ENCODE measurements around the gene IL22RA1. TPM values are rescaled to one million over a fixed set of nuclear protein-coding genes. Genes with fewer than 3 reads are reported as not detected.
A peak's percentile ranks its signal among the peaks of the same experiment; 100 is the strongest.

Gene IL22RA1
- total RNA-seq, 2 experiments from 2014 or later = not detected

DNA sequence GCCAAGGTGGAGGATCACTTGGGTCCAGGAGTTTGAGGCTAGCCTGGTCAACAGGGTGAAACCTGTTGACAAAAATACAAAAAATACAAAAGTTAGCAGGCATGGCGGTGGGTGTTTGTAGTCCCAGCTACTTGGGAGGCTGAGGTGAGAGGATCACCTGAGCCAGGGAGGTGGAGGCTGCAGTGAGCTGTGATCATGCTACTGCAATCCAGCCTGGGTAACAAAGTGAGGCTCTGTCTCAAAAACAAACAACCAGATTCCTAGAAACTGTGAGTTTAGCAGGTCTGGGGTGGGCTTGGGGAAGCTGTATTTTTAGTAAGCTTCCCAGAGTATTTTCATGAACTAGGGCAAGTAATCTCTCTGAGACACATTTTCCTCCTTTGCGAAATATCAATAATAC is 25.8 kb downstream of the IL22RA1 start:
- Histone ChIP-seq H3K4me1 (ENCODE audit: insufficient read depth, low read length, poor library complexity, severe bottlenecking) (no peaks in the 10 kb centered on the region), H3K27ac (ENCODE audit: low read depth, low read length, poor library complexity, severe bottlenecking) (no peak overlapping the region), H3K9me3 (ENCODE audit: low read length) (no peaks in the 10 kb centered on the region), H3K36me3 (ENCODE audit: insufficient read depth, low read length) (no peaks in the 10 kb centered on the region), H3K9me2 (ENCODE audit: insufficient read depth, low read length) (no peaks in the 10 kb centered on the region), H3K4me3 (ENCODE audit: low read depth, low read length, poor library complexity, severe bottlenecking) (no peak overlapping the region), H2AFZ (ENCODE audit: low read length) (no peak overlapping the region), H3K4me2 (ENCODE audit: low read length) (no peak overlapping the region), H4K20me1 (ENCODE audit: insufficient read depth, low read length) (no peaks in the 10 kb centered on the region), H3K79me2 (ENCODE audit: insufficient read depth, low read depth, low read length) (no peaks in the 10 kb centered on the region)
- DNase-seq (ENCODE audit: low spot score) = no peak
- BruUV-seq (replicated peaks) = no TSS peak
- POLR2A ChIA-PET = no interaction called here
- CTCF ChIA-PET (ENCODE audit: unreplicated experiment) = interaction anchor here (0.6 kb wide), 1 partner anchor 52 kb away, joined by 3 read pairs; no protein-coding TSS in a partner anchor
- intact Hi-C loops (cut with micrococcal nuclease; ENCODE audit: unreplicated experiment) = no loop called here
- TF ChIP-seq CTCF (conservative IDR thresholded peaks at IDR 0.05; ENCODE audit: low read length) = no peak
- no peak for TF ChIP-seq EZH2phosphoT487 (IDR thresholded peaks at IDR 0.05; ENCODE audit: borderline replicate concordance, low read depth, low read length)

DNA sequence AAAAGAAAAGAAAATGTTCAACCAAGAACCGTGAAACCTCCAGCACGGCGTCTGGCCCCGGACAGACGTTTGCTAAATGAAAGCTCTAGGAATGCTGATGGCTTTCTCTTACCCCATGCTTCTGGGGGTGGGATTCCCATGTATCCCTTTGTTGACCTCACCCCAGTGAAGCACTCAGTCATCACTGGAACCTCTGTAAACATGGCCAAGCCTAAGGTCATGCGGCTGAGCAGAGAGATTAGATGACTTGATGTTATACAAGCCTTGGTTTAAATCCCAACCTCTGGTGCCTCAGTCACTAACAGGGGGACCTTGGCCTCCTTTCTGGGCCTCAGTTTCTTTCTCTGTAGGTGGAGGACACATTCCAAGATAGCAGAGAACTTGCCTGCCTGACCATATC is 28.2 kb downstream of the IL22RA1 start:
- Histone ChIP-seq H3K36me3 (ENCODE audit: insufficient read depth, low read length) (no peaks in the 10 kb centered on the region), H3K9me2 (ENCODE audit: insufficient read depth, low read length) (no peaks in the 10 kb centered on the region), H3K9me3 (ENCODE audit: low read length) (no peaks in the 10 kb centered on the region), H3K4me1 (ENCODE audit: insufficient read depth, low read length, poor library complexity, severe bottlenecking) (no peaks in the 10 kb centered on the region), H3K27ac (ENCODE audit: low read depth, low read length, poor library complexity, severe bottlenecking) (no peak overlapping the region), H3K4me3 (ENCODE audit: low read depth, low read length, poor library complexity, severe bottlenecking) (no peak overlapping the region), H2AFZ (ENCODE audit: low read length) (no peak overlapping the region), H4K20me1 (ENCODE audit: insufficient read depth, low read length) (no peaks in the 10 kb centered on the region), H3K4me2 (ENCODE audit: low read length) (no peak overlapping the region), H3K79me2 (ENCODE audit: insufficient read depth, low read depth, low read length) (no peaks in the 10 kb centered on the region)
- no peak for TF ChIP-seq EZH2phosphoT487 (IDR thresholded peaks at IDR 0.05; ENCODE audit: borderline replicate concordance, low read depth, low read length)
- DNase-seq (ENCODE audit: low spot score) = no peak
- CTCF ChIA-PET (ENCODE audit: unreplicated experiment) = no interaction called here
- intact Hi-C loops (cut with micrococcal nuclease; ENCODE audit: unreplicated experiment) = no loop called here
- BruUV-seq (replicated peaks) = no TSS peak
- POLR2A ChIA-PET = no interaction called here

GRCh38 chr1:24113641-24114033 is 29.3 kb downstream of the IL22RA1 start:
- Histone ChIP-seq H3K9me2 (ENCODE audit: insufficient read depth, low read length) (no peaks in the 10 kb centered on the region), H3K9me3 (ENCODE audit: low read length) (no peaks in the 10 kb centered on the region), H3K27ac (ENCODE audit: low read depth, low read length, poor library complexity, severe bottlenecking) (no peak overlapping the region), H3K4me2 (ENCODE audit: low read length) (no peak overlapping the region), H3K4me3 (ENCODE audit: low read depth, low read length, poor library complexity, severe bottlenecking) (no peak overlapping the region), H4K20me1 (ENCODE audit: insufficient read depth, low read length) (no peaks in the 10 kb centered on the region), H3K79me2 (ENCODE audit: insufficient read depth, low read depth, low read length) (no peaks in the 10 kb centered on the region), H3K36me3 (ENCODE audit: insufficient read depth, low read length) (no peaks in the 10 kb centered on the region), H2AFZ (ENCODE audit: low read length) (no peak overlapping the region), H3K4me1 (ENCODE audit: insufficient read depth, low read length, poor library complexity, severe bottlenecking) (no peaks in the 10 kb centered on the region)
- intact Hi-C loops (cut with micrococcal nuclease; ENCODE audit: unreplicated experiment) = loop anchor here (2.0 kb wide), 1 partner anchor 43 kb away; no protein-coding TSS in a partner anchor
- ChIA-PET CTCF (ENCODE audit: unreplicated experiment) (no interaction called here), POLR2A (interaction anchor here (0.6 kb wide), 1 partner anchor 441 kb away, joined by 5 read pairs; no protein-coding TSS in a partner anchor)
- BruUV-seq (replicated peaks) = no TSS peak
- peak; percentile 8 for DNase-seq (ENCODE audit: low spot score)
- TF ChIP-seq EZH2phosphoT487 (IDR thresholded peaks at IDR 0.05; ENCODE audit: borderline replicate concordance, low read depth, low read length) (no peak), CTCF (conservative IDR thresholded peaks at IDR 0.05; ENCODE audit: low read length) (no peak)
